Activated CD4-positive, CD25-positive, alpha-beta regulatory T cell treated with anti-CD3 and anti-CD28 coated beads, Interleukin-2, amount 50 U/mL, for 72 hours (primary cell): ENCODE measurements around the gene HAP1.
"Not testable (repeated sequence)": the region's sequence is repeated elsewhere in the genome, so short reads cannot be mapped to it uniquely, and the experiment has no call there.

Source experiments
- DNase-seq: peaks from one replicate; pipeline ENCODE4 v3.0.0; 2021

Gene HAP1

DNA sequence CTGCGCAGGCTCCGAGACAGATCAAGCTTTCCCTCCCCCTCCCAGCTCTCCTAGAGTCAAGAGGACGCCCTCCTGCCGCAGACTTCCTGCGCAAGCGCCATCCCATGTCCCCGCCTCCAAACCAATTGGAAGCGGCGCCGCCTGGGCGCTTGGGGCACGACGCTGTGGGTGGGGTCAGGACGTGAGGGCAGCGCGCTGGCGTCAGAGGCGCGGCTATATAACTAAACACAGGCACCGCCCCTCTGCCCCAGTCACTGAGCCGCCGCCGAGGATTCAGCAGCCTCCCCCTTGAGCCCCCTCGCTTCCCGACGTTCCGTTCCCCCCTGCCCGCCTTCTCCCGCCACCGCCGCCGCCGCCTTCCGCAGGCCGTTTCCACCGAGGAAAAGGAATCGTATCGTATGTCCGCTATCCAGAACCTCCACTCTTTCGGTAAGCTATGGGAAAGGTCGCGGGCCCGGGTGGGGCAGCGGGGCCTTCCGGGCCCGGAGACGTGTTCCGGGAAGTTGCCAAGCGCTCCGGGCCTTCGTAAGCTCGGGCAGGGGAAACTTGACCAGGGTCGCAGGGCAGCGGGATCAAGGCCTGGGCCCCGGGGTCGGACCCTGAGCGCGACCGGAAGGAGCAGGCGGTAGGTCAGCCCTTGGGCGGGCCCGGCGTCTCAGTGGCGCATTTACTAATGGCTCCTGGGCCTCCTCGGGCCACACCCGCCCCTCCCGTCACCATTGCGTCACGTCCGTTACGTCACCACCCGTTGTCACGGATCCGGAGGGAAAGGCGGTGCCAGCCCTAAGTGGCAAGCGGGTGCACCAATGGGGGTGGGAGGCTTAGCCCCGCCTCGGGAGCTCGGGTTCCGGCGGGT, 45.6 kb downstream of the HAP1 start, which contains the start of gene EIF1:
Gene EIF1 (plus strand): TSS at position 245 of the 856 bp plus-strand sequence. CDS start 154 bp downstream, at position 399.
- peak; percentile 100 for DNase-seq

- no peak for DNase-seq
These were observed 46.4 kb downstream of the HAP1 start for GRCh38 chr17:41687828-41688640.

- no peak for DNase-seq
These were observed 48.2 kb downstream of the HAP1 start for GRCh38 chr17:41686281-41686680.

DNA sequence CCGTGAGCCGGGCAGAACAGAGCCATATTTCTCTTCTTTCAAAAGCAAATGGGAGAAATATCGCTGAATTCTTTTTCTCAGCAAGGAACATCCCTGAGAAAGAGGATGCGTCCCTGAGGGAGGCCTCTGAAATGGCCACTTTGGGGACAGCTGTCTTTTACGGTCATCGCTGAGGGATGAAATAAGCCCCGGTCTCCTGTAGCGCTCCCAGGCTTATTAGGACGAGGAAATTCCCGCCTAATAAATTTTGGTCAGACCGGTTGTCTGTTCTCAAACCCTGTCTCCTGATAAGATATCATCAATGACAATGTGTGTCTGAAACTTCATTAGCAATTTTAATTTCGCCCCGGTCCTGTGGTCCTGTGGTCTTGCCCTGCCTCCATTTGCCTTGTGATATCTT, 48.7 kb downstream of the HAP1 start:
- DNase-seq: not testable (repeated sequence)

DNA sequence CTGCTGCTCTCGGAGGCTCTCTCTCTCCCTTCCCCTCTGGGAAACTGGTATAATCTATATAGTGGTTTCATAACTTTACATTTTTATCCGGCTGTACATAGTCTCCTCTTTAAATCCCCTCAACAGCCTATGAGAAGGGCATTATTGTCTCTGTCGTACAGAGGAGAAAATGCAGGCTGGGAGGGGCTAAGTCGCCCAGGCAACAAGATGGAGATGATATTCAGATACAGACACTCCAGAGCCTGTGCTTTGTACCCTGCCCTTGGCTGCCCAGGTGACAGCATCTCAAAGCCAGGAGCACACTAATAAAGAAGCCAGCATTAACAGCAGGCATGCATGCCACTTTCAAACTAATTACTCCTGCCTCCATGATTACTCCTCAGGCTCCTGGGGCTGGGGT, 50.4 kb downstream of the HAP1 start:
- no peak for DNase-seq

GRCh38 chr17:41683441-41684007, 50.9 kb downstream of the HAP1 start:
- DNase-seq: no peak

DNA sequence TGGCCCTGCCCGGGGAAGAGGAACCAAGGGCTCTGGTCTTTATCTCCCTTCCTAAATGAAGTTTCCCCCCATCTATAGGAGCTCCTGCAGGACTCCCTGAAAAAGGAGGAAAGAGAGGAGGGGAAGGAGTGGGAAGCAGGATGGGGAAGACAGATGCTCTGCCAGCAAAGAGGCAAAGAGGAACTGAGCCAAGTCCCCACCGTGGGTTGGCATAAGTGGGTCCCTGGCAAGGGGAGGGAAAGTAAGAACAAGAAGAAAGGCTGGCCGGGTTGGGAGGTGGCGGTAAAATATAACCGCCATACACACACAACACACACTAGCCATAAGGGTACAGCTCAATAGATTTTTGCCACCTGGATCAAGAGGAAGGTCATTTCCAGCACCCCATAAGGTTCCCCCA, 51.8 kb downstream of the HAP1 start:
- no peak for DNase-seq

DNA sequence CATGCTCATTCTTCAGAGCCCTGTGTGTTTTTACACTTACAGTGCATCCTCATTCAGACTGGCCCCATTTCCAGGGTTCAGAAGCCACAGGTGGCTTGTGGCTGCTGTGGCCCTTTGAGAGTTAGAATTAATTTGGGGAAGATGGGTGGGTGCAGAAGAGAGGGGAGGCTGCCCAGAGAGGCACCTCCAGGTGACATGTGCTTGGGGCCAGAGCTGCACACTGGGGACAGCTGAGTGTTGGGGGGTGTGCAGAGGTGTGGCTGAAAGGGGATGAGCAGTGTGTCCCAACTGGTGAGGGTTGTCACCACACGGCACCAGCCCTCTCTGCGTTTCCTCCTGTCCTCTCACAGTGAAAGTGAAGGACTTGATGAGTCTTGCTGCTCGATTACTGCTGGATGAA, 52.7 kb downstream of the HAP1 start:
- no peak for DNase-seq

- no peak for DNase-seq
These were observed 53.9 kb downstream of the HAP1 start for GRCh38 chr17:41680426-41681040.

GRCh38 chr17:41679740-41680425, 54.6 kb downstream of the HAP1 start:
- no peak for DNase-seq

DNA sequence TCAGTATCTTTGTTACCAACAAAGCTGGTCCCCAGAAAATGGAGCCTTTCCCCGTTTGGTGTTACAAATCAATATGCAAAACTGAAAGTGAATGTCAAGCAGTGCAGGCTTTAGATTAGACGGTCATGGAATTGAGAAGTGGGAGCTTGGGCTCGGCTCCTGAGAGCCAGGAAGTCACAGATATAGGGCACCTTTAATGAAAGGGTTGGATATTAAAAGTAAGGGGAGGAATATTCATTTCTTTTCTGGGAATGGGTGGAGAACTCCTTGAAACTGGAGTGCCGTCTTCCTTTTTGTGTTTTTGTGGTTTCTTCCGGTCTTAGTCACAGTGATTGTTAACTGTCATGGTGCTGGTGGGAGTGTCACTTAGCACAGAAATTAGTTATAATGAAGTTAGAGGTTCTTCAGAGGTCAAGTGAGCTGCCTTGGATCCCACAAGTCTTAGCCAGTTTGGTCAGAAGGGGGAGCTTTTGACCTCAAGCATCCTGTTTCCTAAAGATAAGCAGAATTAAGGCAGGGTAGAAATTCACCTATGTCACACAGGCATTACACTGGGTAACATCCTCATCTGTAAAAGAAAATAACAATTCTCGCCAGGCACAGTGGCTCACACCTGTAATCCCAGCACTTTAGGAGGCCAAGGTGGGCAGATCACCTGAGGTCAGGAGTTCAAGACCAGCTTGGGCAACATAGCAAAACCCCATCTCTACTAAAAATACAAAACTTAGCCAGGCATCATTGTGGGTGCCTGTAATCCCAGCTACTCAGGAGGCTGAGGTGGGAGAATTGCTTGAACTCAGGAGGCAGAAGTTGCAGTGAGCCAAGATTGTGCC, 55.3 kb downstream of the HAP1 start:
- DNase-seq: no peak

GRCh38 chr17:41678411-41678906, 56.0 kb downstream of the HAP1 start:
- DNase-seq: no peak

GRCh38 chr17:41676058-41676419, 58.4 kb downstream of the HAP1 start:
- no peak for DNase-seq

DNA sequence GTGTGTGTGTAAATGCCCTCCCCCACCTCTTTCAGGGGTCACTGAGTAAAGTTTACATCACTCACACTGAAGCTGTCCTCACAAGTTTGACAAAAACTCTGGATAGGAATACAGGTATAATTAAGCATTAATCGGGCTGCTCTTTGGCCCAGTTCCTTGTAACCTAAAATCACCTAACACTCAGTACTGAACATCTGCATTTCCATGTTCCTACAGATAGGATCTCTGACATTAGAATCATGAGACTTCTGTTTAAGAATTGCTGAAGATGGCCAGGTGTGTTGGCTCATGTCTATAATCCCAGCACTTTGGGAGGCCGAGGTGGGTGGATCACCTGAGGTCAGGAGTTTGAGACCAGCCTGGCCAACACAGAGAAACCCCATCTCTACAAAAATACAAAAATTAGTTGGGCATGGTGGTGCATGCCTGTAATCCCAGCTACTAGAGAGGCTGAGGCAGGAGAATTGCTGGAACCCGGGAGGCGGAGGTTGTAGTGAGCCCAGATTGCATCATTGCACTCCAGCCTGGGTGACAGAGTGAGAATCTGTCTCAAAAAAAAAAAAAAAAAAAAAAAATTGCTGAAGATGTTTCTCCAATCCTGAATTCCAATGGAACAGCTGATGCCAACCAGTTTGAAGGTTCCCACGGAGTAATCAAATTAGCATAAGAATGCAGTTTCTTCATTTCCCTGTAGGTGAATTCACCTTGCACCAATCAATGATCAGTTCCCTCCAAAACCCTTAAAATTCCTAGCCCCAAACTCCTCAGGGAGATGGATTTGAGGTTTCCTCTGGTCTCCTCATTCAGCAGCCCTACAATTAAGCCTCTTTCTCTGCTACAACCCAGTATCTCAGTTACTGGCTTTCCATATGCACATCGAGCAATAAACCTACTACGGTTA, 59.0 kb downstream of the HAP1 start:
- not testable (repeated sequence) for DNase-seq
